ENCODE measurements around the gene FFAR1.

- no peak for TF ChIP-seq CTCF (conservative IDR thresholded peaks at IDR 0.05; ENCODE audit: low read depth in 2 of 2)
- TF ChIP-seq STAT1 (IDR thresholded peaks at IDR 0.05; ENCODE audit: unreplicated experiment) = no peak
These were observed 33.6 kb downstream of the FFAR1 start for GRCh38 chr19:35381318-35381717.
